ENCODE measurements around the gene RNMT. TPM values are rescaled to one million over a fixed set of nuclear protein-coding genes. Genes with fewer than 3 reads are reported as not detected.
"Not testable (repeated sequence)": the region's sequence is repeated elsewhere in the genome, so short reads cannot be mapped to it uniquely, and the experiment has no call there.

Gene RNMT
- total RNA-seq (2014; rRNA removed; shearing (Covaris generic)) (40.7 and 42.7 TPM in 2 replicates), polyA plus RNA-seq (2016; fragmentation: Nextera tagmentation; extraction: Ambion mirVana) (181 and 188 TPM in 2 replicates)
- long read RNA-seq, partial matches to known transcripts: 18 of 28 reads
- long read RNA-seq, other reads (novel, unspliced or antisense): 10 of 28 reads

- H2AFZ ChIP-seq: peak within 1 kb of the TSS; percentile 93; the same call in 1 of the 2 replicates
These were observed at the start of gene RNMT, which contains the start of gene FAM210A for GRCh38 chr18:13726232-13726971. Gene RNMT, plus strand, starts transcription at chr18:13726673. Its CDS starts 4,845 bp downstream, at chr18:13731518. Gene FAM210A, minus strand, starts transcription at chr18:13726558. Its CDS starts 44,481 bp downstream, at chr18:13682077.

GRCh38 chr18:13677350-13677749, 49.1 kb upstream of the RNMT start:
- H3K36me3 ChIP-seq (ENCODE audit: insufficient read depth); H3F3A ChIP-seq (replicated peaks; ENCODE audit: low read depth); DNase-seq (ENCODE audit: low spot score); H3K27me3 ChIP-seq (ENCODE audit: insufficient read depth); H3K4me2 ChIP-seq; H3K9me2 ChIP-seq (ENCODE audit: insufficient read depth); H3K4me1 Mint-ChIP-seq; H3K4me1 ChIP-seq (ENCODE audit: insufficient read depth); H3K4me3 ChIP-seq; H3K4me3 Mint-ChIP-seq; ATAC-seq; H4K20me1 ChIP-seq (replicated peaks; ENCODE audit: insufficient read depth); H2AFZ ChIP-seq; H3K27ac Mint-ChIP-seq; H3K27ac ChIP-seq (ENCODE audit: low read depth): not testable (repeated sequence)
- peaks cover 50% of the 10 kb centered on the region for H3K9me3 Mint-ChIP-seq
- H3K36me3 Mint-ChIP-seq (ENCODE audit: low read depth): peaks cover 43% of the 10 kb centered on the region
- peaks cover 13% of the 10 kb centered on the region for H3K27me3 Mint-ChIP-seq (ENCODE audit: insufficient read depth, low read depth, poor library complexity)
- peaks cover 22% of the 10 kb centered on the region for H3K79me2 ChIP-seq (replicated peaks; ENCODE audit: insufficient read depth)

More at GRCh38 chr18:13726232-13726971, at the start of gene RNMT, which contains the start of gene FAM210A:
- Histone ChIP-seq H3K27me3 (ENCODE audit: insufficient read depth) (no peaks in the 10 kb centered on the region), H3K4me1 (ENCODE audit: insufficient read depth) (peaks cover 13% of the 10 kb centered on the region), H3K4me3 (peak within 1 kb of the TSS; percentile 97), H3K9me2 (ENCODE audit: insufficient read depth) (no peaks in the 10 kb centered on the region), H3F3A (replicated peaks; ENCODE audit: low read depth) (no peaks in the 10 kb centered on the region), H3K79me2 (replicated peaks; ENCODE audit: insufficient read depth) (peaks cover 95% of the 10 kb centered on the region), H3K4me2 (peak within 1 kb of the TSS; percentile 87), H3K27ac (ENCODE audit: low read depth) (peak within 1 kb of the TSS; percentile 83), H3K36me3 (ENCODE audit: insufficient read depth) (no peaks in the 10 kb centered on the region), H4K20me1 (replicated peaks; ENCODE audit: insufficient read depth) (peaks cover 24% of the 10 kb centered on the region)
- H3K27ac Mint-ChIP-seq: peak within 1 kb of the TSS; percentile 99
- peaks cover 12% of the 10 kb centered on the region for H3K4me1 Mint-ChIP-seq
- ATAC-seq (peak; percentile 92), DNase-seq (ENCODE audit: low spot score) (peak; percentile 97)
- TF ChIP-seq ETS1 (IDR thresholded peaks at IDR 0.05) (peak; percentile 92), JUNB (IDR thresholded peaks at IDR 0.05; ENCODE audit: unreplicated experiment) (no peak), NANOG (IDR thresholded peaks at IDR 0.05; ENCODE audit: borderline replicate concordance) (no peak), CREB1 (CRISPR knock-in tag; IDR thresholded peaks at IDR 0.05; ENCODE audit: low read depth) (peak; percentile 97), POLR2AphosphoS5 (IDR thresholded peaks at IDR 0.05; ENCODE audit: low read depth) (peak; percentile 84)
- peaks cover 4% of the 10 kb centered on the region for H3K36me3 Mint-ChIP-seq (ENCODE audit: low read depth)
- H3K4me3 Mint-ChIP-seq: peak within 1 kb of the TSS; percentile 88
- no peaks in the 10 kb centered on the region for H3K9me3 Mint-ChIP-seq
- peaks cover 3% of the 10 kb centered on the region for H3K27me3 Mint-ChIP-seq (ENCODE audit: insufficient read depth, low read depth, poor library complexity)

- no peaks in the 10 kb centered on the region; the same call in 1 of the 2 replicates for H3K36me3 ChIP-seq (ENCODE audit: insufficient read depth)
- TF ChIP-seq CTCF (conservative IDR thresholded peaks at IDR 0.05; ENCODE audit: low read depth in 2 of 2) (peak; percentile 52 to 83), ZNF331 (CRISPR knock-in tag; IDR thresholded peaks at IDR 0.05; ENCODE audit: low read depth) (no peak)
- 0 out of 2 replicates have a peak, but pooled peaks cover 4% of the 10 kb centered on the region for H3K9me2 ChIP-seq (ENCODE audit: insufficient read depth)
- Mint-ChIP-seq H3K9me3 (peaks cover 32% of the 10 kb centered on the region), H3K27ac (no peak overlapping the region), H3K36me3 (ENCODE audit: low read depth) (peaks cover 35% of the 10 kb centered on the region), H3K4me3 (no peak overlapping the region), H3K4me1 (peaks cover 8% of the 10 kb centered on the region), H3K27me3 (ENCODE audit: insufficient read depth, low read depth, poor library complexity) (peaks cover 8% of the 10 kb centered on the region)
- H3K27me3 ChIP-seq (ENCODE audit: insufficient read depth): no peaks in the 10 kb centered on the region
- ATAC-seq (peak; percentile 96), DNase-seq (ENCODE audit: low spot score) (peak; percentile 77)
- H3F3A ChIP-seq (replicated peaks; ENCODE audit: low read depth): peaks cover 8% of the 10 kb centered on the region
- no peak overlapping the region for H2AFZ ChIP-seq
- no peak overlapping the region for H3K4me2 ChIP-seq
- H3K4me3 ChIP-seq: no peak overlapping the region
- H3K4me1 ChIP-seq (ENCODE audit: insufficient read depth): no peaks in the 10 kb centered on the region
- H4K20me1 ChIP-seq (replicated peaks; ENCODE audit: insufficient read depth): peaks cover 5% of the 10 kb centered on the region
- peaks cover 49% of the 10 kb centered on the region for H3K79me2 ChIP-seq (replicated peaks; ENCODE audit: insufficient read depth)
- no peak overlapping the region for H3K27ac ChIP-seq (ENCODE audit: low read depth)
These were observed 45.9 kb upstream of the RNMT start for GRCh38 chr18:13680612-13681011.
